ENCODE data around the gene CMTM8. TPM values are rescaled to one million over a fixed set of nuclear protein-coding genes. Genes with fewer than 3 reads are reported as not detected.

The CMTM8 gene
- total RNA-seq, 2 experiments from 2014 or later: 6.4 to 6.9 TPM

GRCh38 chr3:32312251-32312650, 73.8 kb downstream of the CMTM8 start:
- Mint-ChIP-seq H3K27me3 (no peaks in the 10 kb centered on the region), H3K4me3 (no peak overlapping the region), H3K4me1 (ENCODE audit: low read depth) (peaks cover 25% of the 10 kb centered on the region), H3K36me3 (ENCODE audit: low read depth) (no peaks in the 10 kb centered on the region), H3K9me3 (no peaks in the 10 kb centered on the region), H3K27ac (no peak overlapping the region)
- ATAC-seq (no peak), DNase-seq (no peak)
- intact Hi-C loops (cut with micrococcal nuclease): no loop called here
- CTCF ChIA-PET: interaction anchor here (0.8 to 8.8 kb wide), 3 partner anchors 15 to 62 kb away, joined by 4 to 50 read pairs (median 4); no protein-coding TSS in a partner anchor
- POLR2A ChIA-PET: interaction anchor here (0.6 kb wide), 1 partner anchor 24 kb away, joined by 3 read pairs; no protein-coding TSS in a partner anchor
- TF ChIP-seq, protein P1, sequence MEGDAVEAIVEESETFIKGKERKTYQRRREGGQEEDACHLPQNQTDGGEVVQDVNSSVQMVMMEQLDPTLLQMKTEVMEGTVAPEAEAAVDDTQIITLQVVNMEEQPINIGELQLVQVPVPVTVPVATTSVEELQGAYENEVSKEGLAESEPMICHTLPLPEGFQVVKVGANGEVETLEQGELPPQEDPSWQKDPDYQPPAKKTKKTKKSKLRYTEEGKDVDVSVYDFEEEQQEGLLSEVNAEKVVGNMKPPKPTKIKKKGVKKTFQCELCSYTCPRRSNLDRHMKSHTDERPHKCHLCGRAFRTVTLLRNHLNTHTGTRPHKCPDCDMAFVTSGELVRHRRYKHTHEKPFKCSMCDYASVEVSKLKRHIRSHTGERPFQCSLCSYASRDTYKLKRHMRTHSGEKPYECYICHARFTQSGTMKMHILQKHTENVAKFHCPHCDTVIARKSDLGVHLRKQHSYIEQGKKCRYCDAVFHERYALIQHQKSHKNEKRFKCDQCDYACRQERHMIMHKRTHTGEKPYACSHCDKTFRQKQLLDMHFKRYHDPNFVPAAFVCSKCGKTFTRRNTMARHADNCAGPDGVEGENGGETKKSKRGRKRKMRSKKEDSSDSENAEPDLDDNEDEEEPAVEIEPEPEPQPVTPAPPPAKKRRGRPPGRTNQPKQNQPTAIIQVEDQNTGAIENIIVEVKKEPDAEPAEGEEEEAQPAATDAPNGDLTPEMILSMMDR (IDR thresholded peaks at IDR 0.05): no peak

GRCh38 chr3:32313169-32313568, 74.7 kb downstream of the CMTM8 start:
- ChIA-PET POLR2A (no interaction called here), CTCF (interaction anchor here (1.9 to 8.8 kb wide), 2 partner anchors 10 to 16 kb away, joined by 7 to 50 read pairs; no protein-coding TSS in a partner anchor)
- H3K27me3 Mint-ChIP-seq: no peaks in the 10 kb centered on the region
- H3K4me1 Mint-ChIP-seq (ENCODE audit: low read depth): peaks cover 23% of the 10 kb centered on the region
- no peaks in the 10 kb centered on the region for H3K9me3 Mint-ChIP-seq
- no peaks in the 10 kb centered on the region for H3K36me3 Mint-ChIP-seq (ENCODE audit: low read depth)
- intact Hi-C loops (cut with micrococcal nuclease): no loop called here
- TF ChIP-seq, protein P1 (IDR thresholded peaks at IDR 0.05): no peak
- no peak overlapping the region for H3K27ac Mint-ChIP-seq
- no peak for DNase-seq
- H3K4me3 Mint-ChIP-seq: no peak overlapping the region
- no peak for ATAC-seq

GRCh38 chr3:32313723-32314473, 75.4 kb downstream of the CMTM8 start:
- Mint-ChIP-seq H3K4me3 (peak overlapping the region; percentile 56), H3K9me3 (no peaks in the 10 kb centered on the region), H3K36me3 (ENCODE audit: low read depth) (no peaks in the 10 kb centered on the region), H3K27ac (peak overlapping the region; percentile 74), H3K4me1 (ENCODE audit: low read depth) (peaks cover 23% of the 10 kb centered on the region), H3K27me3 (no peaks in the 10 kb centered on the region)
- CTCF ChIA-PET: interaction anchor here (0.6 to 8.8 kb wide), 6 partner anchors 11 to 74 kb away, joined by 3 to 50 read pairs (median 3); no protein-coding TSS in a partner anchor
- DNase-seq (peak; percentile 47), ATAC-seq (peak; percentile 95)
- intact Hi-C loops (cut with micrococcal nuclease): no loop called here
- POLR2A ChIA-PET: interaction anchor here (0.9 kb wide), 1 partner anchor 101 kb away, joined by 3 read pairs; no protein-coding TSS in a partner anchor
- TF ChIP-seq, protein P1 (IDR thresholded peaks at IDR 0.05): no peak

- ChIA-PET POLR2A (no interaction called here), CTCF (no interaction called here)
- TF ChIP-seq, protein P1 (IDR thresholded peaks at IDR 0.05): no peak
- DNase-seq: no peak
- Mint-ChIP-seq H3K4me3 (no peak overlapping the region), H3K4me1 (ENCODE audit: low read depth) (peaks cover 23% of the 10 kb centered on the region), H3K27me3 (no peaks in the 10 kb centered on the region), H3K36me3 (ENCODE audit: low read depth) (no peaks in the 10 kb centered on the region), H3K9me3 (no peaks in the 10 kb centered on the region), H3K27ac (no peak overlapping the region)
- ATAC-seq: no peak
- intact Hi-C loops (cut with micrococcal nuclease): no loop called here
Measured at GRCh38 chr3:32315441-32315840, 77.0 kb downstream of the CMTM8 start.

GRCh38 chr3:32316319-32316718, 77.8 kb downstream of the CMTM8 start:
- ATAC-seq (no peak), DNase-seq (no peak)
- H3K9me3 Mint-ChIP-seq: no peaks in the 10 kb centered on the region
- TF ChIP-seq, protein P1 (IDR thresholded peaks at IDR 0.05): no peak
- no peaks in the 10 kb centered on the region for H3K27me3 Mint-ChIP-seq
- peaks cover 23% of the 10 kb centered on the region for H3K4me1 Mint-ChIP-seq (ENCODE audit: low read depth)
- intact Hi-C loops (cut with micrococcal nuclease): no loop called here
- no peaks in the 10 kb centered on the region for H3K36me3 Mint-ChIP-seq (ENCODE audit: low read depth)
- ChIA-PET CTCF (no interaction called here), POLR2A (no interaction called here)
- H3K27ac Mint-ChIP-seq: no peak overlapping the region
- H3K4me3 Mint-ChIP-seq: no peak overlapping the region
